ENCODE measurements around the gene AOPEP. TPM values are rescaled to one million over a fixed set of nuclear protein-coding genes. Genes with fewer than 3 reads are reported as not detected.
"Not testable (repeated sequence)": the region's sequence is repeated elsewhere in the genome, so short reads cannot be mapped to it uniquely, and the experiment has no call there.

AOPEP gene
- total RNA-seq, 1 donor from 2014 or later: 24.8 TPM

- Mint-ChIP-seq H3K36me3 (ENCODE audit: low read depth) (peaks cover 9% of the 10 kb centered on the region), H3K27ac (ENCODE audit: unreplicated experiment) (no peak overlapping the region)
Observed at GRCh38 chr9:94935396-94935795, 208.9 kb downstream of the AOPEP start.

GRCh38 chr9:94936419-94936818 lies 209.9 kb downstream of the AOPEP start:
- DNase-seq (ENCODE audit: low read depth, low spot score): no peak
- peaks cover 6% of the 10 kb centered on the region for H3K9me3 Mint-ChIP-seq
- H3K27me3 Mint-ChIP-seq (ENCODE audit: low read depth): no peaks in the 10 kb centered on the region
- peaks cover 9% of the 10 kb centered on the region for H3K36me3 Mint-ChIP-seq (ENCODE audit: low read depth)
- peaks cover 28% of the 10 kb centered on the region for H3K4me1 Mint-ChIP-seq
- no peak for TF ChIP-seq CTCF (conservative IDR thresholded peaks at IDR 0.05)
- no peak overlapping the region for H3K27ac Mint-ChIP-seq (ENCODE audit: unreplicated experiment)
- H3K4me3 Mint-ChIP-seq: no peak overlapping the region

More at GRCh38 chr9:94935396-94935795, 208.9 kb downstream of the AOPEP start:
- peaks cover 20% of the 10 kb centered on the region for H3K4me1 Mint-ChIP-seq
- no peak overlapping the region for H3K4me3 Mint-ChIP-seq
- TF ChIP-seq CTCF (conservative IDR thresholded peaks at IDR 0.05): no peak
- peaks cover 6% of the 10 kb centered on the region for H3K9me3 Mint-ChIP-seq
- no peak for DNase-seq (ENCODE audit: low read depth, low spot score)
- H3K27me3 Mint-ChIP-seq (ENCODE audit: low read depth): no peaks in the 10 kb centered on the region

GRCh38 chr9:94937214-94937903 lies 210.9 kb downstream of the AOPEP start:
- Mint-ChIP-seq H3K4me3 (no peak overlapping the region), H3K4me1 (peaks cover 38% of the 10 kb centered on the region), H3K27me3 (ENCODE audit: low read depth) (no peaks in the 10 kb centered on the region), H3K27ac (ENCODE audit: unreplicated experiment) (no peak overlapping the region), H3K9me3 (peaks cover 6% of the 10 kb centered on the region), H3K36me3 (ENCODE audit: low read depth) (peaks cover 9% of the 10 kb centered on the region)
- DNase-seq (ENCODE audit: low read depth, low spot score): no peak
- TF ChIP-seq CTCF (conservative IDR thresholded peaks at IDR 0.05): no peak

- no peaks in the 10 kb centered on the region for H3K27me3 Mint-ChIP-seq (ENCODE audit: low read depth)
- H3K36me3 Mint-ChIP-seq (ENCODE audit: low read depth): peaks cover 9% of the 10 kb centered on the region
- DNase-seq (ENCODE audit: low read depth, low spot score): no peak
- H3K9me3 Mint-ChIP-seq: peaks cover 6% of the 10 kb centered on the region
- no peak overlapping the region for H3K27ac Mint-ChIP-seq (ENCODE audit: unreplicated experiment)
- no peak for TF ChIP-seq CTCF (conservative IDR thresholded peaks at IDR 0.05)
- peaks cover 31% of the 10 kb centered on the region for H3K4me1 Mint-ChIP-seq
- H3K4me3 Mint-ChIP-seq: no peak overlapping the region
Observed at GRCh38 chr9:94938384-94938783, 211.9 kb downstream of the AOPEP start.

- H3K36me3 Mint-ChIP-seq (ENCODE audit: low read depth); H3K27ac Mint-ChIP-seq (ENCODE audit: unreplicated experiment); H3K9me3 Mint-ChIP-seq; DNase-seq (ENCODE audit: low read depth, low spot score); H3K4me3 Mint-ChIP-seq; H3K27me3 Mint-ChIP-seq (ENCODE audit: low read depth): not testable (repeated sequence)
- H3K4me1 Mint-ChIP-seq: peaks cover 30% of the 10 kb centered on the region
Observed at GRCh38 chr9:94940296-94940695, 213.8 kb downstream of the AOPEP start.

- H3K27me3 Mint-ChIP-seq (ENCODE audit: low read depth): no peaks in the 10 kb centered on the region
- H3K4me3 Mint-ChIP-seq: no peak overlapping the region
- peak overlapping the region; percentile 40 for H3K27ac Mint-ChIP-seq (ENCODE audit: unreplicated experiment)
Observed at GRCh38 chr9:94941211-94941875, 214.8 kb downstream of the AOPEP start.

More at GRCh38 chr9:94941211-94941875, 214.8 kb downstream of the AOPEP start:
- H3K9me3 Mint-ChIP-seq: peaks cover 6% of the 10 kb centered on the region
- peaks cover 30% of the 10 kb centered on the region for H3K4me1 Mint-ChIP-seq
- no peak for DNase-seq (ENCODE audit: low read depth, low spot score)
- TF ChIP-seq CTCF (conservative IDR thresholded peaks at IDR 0.05): no peak
- peaks cover 8% of the 10 kb centered on the region for H3K36me3 Mint-ChIP-seq (ENCODE audit: low read depth)
